ENCODE measurements around the gene PDE8A.

DNA sequence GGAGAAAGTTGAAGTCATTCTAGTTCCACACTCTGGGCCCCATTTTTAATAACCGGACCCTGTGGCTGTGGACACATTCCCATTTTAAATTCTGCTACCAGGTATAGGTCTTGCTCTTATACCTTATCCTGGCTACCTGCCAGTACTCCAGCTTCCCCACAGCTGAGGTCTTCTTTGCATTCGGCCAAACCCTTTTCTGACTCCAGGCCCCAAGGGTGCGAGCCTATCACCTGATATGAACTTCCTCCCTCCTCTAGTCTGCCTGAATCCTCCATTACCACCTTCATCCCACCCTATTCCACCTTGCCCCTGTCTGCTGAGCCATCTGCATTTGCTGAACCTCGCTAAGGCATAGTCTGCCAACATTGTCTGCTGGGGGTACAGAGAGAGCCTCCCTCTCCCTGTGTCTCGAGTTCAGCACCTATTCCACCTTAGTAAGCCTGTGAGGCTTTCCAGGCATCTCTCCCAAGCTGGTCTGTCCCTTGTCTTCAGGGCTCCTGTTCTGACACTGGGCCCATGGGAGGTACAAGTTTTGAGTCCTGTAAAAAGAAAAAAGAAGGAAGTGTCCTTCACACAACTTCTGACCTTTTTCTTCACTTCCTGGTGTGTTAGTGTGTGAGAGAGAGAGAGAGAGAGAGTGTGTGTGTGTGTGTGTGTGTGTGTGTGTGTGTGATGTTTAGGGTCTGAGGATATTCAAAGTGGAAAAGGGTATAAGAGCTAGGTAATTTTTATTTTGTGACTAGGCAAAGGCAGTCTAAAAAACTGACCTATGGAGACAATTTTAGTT lies 27.0 kb downstream of the PDE8A start:
- TF ChIP-seq, protein P1, sequence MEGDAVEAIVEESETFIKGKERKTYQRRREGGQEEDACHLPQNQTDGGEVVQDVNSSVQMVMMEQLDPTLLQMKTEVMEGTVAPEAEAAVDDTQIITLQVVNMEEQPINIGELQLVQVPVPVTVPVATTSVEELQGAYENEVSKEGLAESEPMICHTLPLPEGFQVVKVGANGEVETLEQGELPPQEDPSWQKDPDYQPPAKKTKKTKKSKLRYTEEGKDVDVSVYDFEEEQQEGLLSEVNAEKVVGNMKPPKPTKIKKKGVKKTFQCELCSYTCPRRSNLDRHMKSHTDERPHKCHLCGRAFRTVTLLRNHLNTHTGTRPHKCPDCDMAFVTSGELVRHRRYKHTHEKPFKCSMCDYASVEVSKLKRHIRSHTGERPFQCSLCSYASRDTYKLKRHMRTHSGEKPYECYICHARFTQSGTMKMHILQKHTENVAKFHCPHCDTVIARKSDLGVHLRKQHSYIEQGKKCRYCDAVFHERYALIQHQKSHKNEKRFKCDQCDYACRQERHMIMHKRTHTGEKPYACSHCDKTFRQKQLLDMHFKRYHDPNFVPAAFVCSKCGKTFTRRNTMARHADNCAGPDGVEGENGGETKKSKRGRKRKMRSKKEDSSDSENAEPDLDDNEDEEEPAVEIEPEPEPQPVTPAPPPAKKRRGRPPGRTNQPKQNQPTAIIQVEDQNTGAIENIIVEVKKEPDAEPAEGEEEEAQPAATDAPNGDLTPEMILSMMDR (IDR thresholded peaks at IDR 0.05): no peak
- TF ChIP-seq POLR2A (IDR thresholded peaks at IDR 0.05): no peak
